Suprapubic skin (tissue), 4 donors: ENCODE results near the gene NPLOC4.

Source experiments
- EP300 ChIP-seq: sonication (generic); formaldehyde crosslinking; IDR thresholded peaks from one replicate; pipeline ENCODE4 v1.6.1; 2017; ENCODE audit warnings: antibody characterized with exemption
- POLR2A ChIP-seq, 2 donors: fragments of 450-650 bp; IDR thresholded peaks; one replicate each; pipeline ENCODE4 v1.6.1; 2017; ENCODE audit warnings: antibody characterized with exemption in 2 of 2, mild to moderate bottlenecking in 2 of 2, moderate library complexity in 2 of 2
- POLR2AphosphoS5 ChIP-seq, 3 donors: sonication (generic); formaldehyde crosslinking; IDR thresholded peaks; one replicate each; pipeline ENCODE4 v1.6.1; 2017; ENCODE audit warnings: antibody characterized with exemption in 3 of 3
- TF ChIP-seq, protein P1 (sequence below), 2 donors: fragments of 200-600 bp in 1 of 2; fragments of 450-650 bp in 1 of 2; sonication (generic) in 1 of 2; IDR thresholded peaks; one replicate each; pipeline ENCODE4 v1.5.1; 2016 to 2019; ENCODE audit warnings: antibody characterized with exemption in 2 of 2, mild to moderate bottlenecking in 1 of 2, moderate library complexity in 1 of 2

DNA sequence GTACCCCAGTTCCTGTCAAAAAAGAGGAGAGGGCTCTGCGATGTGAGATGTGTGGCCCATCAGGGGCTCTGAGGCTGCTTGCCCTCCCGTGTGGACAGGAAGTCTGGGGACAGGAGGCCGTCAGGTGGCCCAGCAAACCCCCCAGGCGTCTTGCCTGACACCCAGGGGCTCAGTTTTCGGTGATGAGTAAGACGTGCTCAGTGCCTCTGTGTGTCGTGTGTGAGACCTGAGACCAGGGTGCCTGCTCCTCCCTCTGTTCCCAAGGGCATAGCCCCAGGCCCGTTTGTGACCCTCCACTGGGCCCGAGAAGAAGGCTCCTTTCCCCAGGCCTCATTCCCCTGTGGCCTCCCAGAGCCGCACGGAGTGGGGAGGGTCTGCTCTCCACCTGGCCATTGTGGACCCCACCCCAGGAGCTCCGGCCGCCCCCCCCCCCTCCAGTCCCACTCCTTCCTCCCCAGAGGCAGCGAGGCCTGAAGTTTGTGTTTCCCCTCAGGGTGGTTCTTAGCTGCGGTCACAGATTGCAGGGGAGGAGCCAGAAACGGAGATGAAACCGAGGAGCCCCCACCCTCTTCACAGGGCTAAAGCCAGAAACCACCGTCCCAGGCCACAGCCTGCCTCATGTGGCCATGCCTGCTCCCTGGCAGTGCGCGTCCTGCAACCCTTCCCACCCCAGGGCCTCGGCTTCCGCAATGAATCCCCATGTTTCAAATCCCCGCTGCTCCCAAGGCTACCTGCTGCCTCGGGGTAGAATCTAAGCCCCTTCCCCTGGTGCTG is 119.4 kb downstream of the NPLOC4 start:
- TF ChIP-seq, protein P1, sequence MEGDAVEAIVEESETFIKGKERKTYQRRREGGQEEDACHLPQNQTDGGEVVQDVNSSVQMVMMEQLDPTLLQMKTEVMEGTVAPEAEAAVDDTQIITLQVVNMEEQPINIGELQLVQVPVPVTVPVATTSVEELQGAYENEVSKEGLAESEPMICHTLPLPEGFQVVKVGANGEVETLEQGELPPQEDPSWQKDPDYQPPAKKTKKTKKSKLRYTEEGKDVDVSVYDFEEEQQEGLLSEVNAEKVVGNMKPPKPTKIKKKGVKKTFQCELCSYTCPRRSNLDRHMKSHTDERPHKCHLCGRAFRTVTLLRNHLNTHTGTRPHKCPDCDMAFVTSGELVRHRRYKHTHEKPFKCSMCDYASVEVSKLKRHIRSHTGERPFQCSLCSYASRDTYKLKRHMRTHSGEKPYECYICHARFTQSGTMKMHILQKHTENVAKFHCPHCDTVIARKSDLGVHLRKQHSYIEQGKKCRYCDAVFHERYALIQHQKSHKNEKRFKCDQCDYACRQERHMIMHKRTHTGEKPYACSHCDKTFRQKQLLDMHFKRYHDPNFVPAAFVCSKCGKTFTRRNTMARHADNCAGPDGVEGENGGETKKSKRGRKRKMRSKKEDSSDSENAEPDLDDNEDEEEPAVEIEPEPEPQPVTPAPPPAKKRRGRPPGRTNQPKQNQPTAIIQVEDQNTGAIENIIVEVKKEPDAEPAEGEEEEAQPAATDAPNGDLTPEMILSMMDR (IDR thresholded peaks at IDR 0.05), result no peak
- TF ChIP-seq POLR2A (IDR thresholded peaks at IDR 0.05) (no peak), EP300 (no peak), POLR2AphosphoS5 (IDR thresholded peaks at IDR 0.05) (no peak)
